Upper lobe of left lung (tissue), 4 donors: ENCODE measurements around the gene CEP164.

Experiments
- CTCF ChIP-seq, 6 experiments: fragments of 450-650 bp in 4 of 6; fragments of 200-600 bp in 2 of 6; sonication (generic) in 2 of 6; IDR thresholded peaks; one replicate each; pipeline ENCODE4 v1.5.1; 2016 to 2019; ENCODE audit warnings: antibody characterized with exemption in 6 of 6
- EP300 ChIP-seq, 4 donors: sonication (generic); formaldehyde crosslinking; IDR thresholded peaks; one replicate each; pipeline ENCODE4 v1.5.1; 2017; ENCODE audit warnings: antibody characterized with exemption in 4 of 4, control low read depth in 2 of 4
- POLR2A ChIP-seq, 4 donors: fragments of 450-650 bp; IDR thresholded peaks; one replicate each; pipeline ENCODE4 v1.5.1; 2016 to 2017; ENCODE audit warnings: antibody characterized with exemption in 4 of 4, mild to moderate bottlenecking in 2 of 4

DNA sequence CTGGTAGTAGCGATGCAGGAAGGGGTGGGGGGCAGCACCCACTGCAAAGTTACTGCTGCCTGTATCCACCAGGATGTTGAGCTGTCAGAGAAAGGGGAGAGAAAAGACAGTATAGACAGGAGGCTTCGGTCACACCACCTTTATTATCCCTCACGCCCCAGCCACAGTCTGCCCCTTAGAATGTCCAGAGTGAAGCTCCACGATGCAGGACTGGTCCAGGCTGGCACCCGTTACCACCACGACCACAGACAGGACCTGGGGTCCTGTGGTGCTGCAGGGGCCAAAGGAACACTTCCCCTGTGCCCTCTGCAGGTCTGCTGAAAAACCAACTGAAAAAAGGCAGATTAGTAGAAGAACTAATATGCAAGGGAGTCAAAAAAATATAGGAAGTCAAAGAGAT lies 30.8 kb upstream of the CEP164 start:
- TF ChIP-seq CTCF (IDR thresholded peaks at IDR 0.05) = no peak
- TF ChIP-seq POLR2A (IDR thresholded peaks at IDR 0.05) = no peak
- no peak for TF ChIP-seq EP300 (IDR thresholded peaks at IDR 0.05)
